ENCODE data around the gene SLCO6A1.

SLCO6A1 gene

DNA sequence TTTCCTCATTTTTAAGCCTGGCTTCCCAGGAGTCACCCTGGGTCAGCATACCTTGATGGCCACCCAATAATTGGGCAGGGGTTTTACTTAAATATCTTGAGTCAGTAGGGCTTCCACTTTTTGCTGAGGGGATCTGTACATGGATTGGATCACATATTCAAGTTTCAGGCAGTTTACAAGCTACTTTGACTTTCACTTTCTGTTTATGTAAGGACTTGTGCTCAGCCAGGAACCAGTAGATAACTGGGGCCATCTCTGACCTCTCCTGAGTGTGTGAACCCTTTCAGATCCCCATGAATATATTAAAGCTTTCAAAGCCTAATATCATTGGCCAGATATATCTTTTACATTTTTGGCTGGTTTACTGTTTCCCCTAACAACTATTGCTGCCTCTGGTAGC is 45.1 kb downstream of the SLCO6A1 start:
- DNase-seq (ENCODE audit: low read depth, low spot score) = no peak

DNA sequence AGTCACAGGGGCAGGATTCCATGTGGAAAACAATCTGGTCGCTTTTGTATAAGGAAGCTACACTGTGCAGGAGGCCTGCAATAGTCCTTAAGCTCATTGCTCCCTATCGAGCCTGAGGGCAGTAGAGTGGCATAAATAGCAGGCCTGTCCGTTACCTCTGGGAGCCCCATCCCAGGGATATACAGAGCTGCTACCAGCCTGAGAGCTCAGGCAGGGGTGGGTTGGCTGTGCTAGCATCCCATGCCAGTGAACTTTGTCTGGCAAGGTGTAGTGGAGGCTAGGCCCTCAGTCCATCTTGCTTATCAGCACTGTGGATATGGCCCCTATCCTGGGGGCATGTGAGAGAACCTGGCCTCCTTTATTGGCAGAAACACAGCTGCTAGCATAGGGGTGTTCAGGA is 47.7 kb downstream of the SLCO6A1 start:
- DNase-seq (ENCODE audit: low read depth, low spot score) = peak; percentile 1

DNA sequence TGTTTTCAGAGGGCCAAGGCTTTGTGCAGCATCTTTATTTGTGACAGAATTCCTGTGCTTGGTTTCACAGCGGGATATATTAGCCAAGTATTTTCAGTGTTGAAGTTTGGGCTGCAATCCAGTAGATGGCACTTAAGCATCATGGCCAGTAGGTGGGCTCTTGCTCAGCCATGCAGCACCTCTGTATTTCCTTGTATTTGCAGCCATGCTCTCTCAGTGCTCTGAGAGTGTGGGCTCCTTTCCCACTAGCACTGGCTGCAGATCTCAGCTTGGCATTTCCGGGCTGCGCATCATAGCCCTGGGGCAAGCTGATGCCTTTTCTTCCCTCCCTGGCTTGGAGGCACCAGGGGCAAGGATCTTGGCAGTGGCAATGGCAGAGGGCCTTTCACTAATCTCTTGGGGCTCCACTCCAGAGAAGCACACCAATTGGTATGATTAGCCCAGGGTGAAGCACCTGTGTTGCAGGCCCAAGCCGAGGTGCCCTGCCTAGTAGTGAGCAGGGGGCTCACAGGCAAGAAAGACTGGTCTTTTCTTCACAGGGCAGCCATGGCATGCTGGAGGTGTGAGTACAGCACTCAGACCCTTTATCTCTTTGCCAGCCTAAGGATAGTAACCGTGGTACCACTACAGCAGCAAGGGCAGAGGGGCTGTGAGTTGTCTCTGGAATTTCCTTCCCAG is 48.3 kb downstream of the SLCO6A1 start:
- peak; percentile 43 for DNase-seq (ENCODE audit: low read depth, low spot score)

DNA sequence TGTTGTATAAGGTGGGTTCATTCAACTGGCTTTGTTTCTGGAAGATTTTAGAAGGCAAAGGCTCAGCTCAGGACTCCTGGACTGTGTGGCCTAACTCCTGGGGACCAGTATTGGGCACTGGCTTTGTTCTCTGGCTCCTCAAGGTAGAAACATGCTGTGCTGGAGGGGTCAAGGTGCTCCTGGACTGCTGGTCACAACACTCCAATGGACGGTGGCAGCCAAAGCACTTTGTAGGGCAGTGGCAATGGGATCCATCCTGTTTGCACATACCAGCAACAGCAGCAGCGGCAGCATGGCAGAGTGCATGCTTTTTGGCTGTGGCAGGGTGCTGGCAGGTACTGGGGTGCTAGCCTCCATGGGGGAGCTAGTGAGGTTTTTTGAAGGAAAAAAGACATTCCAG is 65.3 kb downstream of the SLCO6A1 start:
- DNase-seq (ENCODE audit: low read depth, low spot score) = no peak

DNA sequence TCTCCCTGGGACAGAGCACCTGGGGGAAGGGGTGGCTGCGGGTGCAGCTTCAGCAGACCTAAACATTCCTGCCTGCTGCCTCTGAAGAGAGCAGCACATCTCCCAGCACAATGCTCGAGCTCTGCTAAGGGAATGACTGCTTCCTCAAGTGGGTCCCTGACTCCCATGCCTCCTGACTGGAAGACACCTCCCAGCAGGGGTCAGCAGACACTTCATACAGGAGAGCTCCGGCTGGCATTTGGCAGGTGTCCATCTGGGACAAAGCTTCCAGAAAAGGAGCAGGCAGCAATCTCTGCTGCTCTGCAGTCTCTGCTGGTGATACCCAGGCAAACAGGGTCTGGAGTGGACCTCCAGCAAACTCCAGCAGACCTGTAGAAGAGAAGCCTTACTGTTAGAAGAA is 77.2 kb downstream of the SLCO6A1 start:
- DNase-seq (ENCODE audit: low read depth, low spot score) = peak; percentile 4

DNA sequence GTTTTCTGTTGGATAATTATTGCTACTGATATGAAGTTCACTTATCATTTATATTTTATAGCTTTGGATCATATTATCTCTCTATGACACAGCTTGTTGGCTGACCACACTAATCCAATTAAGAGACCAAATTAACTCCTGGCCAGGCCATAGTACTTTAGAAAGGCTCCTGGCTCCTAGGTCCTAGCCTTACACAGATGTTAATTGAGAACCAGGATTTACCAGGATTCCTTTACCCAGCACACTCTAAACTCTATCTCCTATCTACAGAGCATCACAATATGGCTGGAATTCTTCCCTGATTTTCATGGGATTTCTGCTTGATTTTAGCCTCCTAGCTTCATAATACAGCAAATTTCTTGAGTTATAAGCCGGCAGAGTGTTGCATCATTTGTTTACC is 80.3 kb downstream of the SLCO6A1 start:
- DNase-seq (ENCODE audit: low read depth, low spot score) = no peak

DNA sequence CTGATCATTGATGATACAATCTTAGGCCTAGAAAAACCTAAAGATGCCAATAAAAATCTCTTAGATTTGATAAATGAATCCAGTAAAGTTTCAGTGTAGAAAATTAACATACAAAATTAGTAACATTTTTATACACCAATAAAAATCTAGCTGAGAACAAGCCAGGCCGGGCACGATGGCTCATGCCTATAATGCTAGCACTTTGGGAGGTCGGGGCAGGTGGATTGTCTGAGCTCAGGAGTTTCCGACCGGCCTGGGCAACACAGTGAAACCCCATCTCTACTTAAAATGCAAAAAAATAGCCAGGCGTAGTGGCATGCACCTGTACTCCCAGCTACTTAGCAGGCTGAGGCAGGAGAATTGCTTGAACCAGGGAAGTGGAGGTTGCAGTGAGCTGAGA is 84.4 kb downstream of the SLCO6A1 start:
- no peak for DNase-seq (ENCODE audit: low read depth, low spot score)

DNA sequence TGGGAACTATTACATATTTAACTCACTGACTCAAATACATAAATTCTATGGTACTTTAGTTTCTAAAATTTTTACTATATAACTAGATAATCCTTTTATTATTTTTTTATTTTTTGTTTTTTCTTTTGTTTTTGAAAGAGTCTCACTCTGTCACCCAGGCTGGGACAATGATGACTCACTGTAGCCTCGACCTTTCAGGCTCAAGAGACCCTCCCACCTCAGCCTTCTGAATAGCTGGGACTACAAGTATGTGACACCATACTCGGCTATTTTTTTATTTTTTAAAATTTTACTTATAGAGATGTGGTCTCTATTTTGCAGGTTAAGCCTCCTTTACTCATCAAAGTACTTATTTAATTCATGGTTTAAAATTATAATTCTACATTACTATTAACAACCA is 110.6 kb downstream of the SLCO6A1 start:
- DNase-seq (ENCODE audit: low read depth, low spot score) = no peak

DNA sequence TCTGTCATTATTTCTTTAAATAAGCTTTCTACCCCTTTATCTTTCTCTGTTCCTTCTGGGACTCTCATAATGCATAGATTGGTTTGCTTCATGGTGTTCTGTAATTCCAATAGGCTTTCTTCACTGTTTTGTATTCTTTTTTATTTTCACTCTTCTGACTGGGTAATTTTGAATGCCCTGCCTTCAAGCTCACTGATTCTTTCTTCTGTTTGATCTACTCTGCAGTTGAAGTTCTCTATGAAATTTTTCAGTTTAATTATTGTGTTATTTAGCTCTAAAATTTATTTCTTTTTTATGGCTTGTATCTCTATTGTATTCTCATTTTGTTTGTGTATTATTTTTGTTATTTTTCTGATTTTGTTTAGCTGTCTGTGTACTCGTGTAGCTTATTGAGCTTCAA is 113.4 kb downstream of the SLCO6A1 start:
- DNase-seq (ENCODE audit: low read depth, low spot score) = no peak

DNA sequence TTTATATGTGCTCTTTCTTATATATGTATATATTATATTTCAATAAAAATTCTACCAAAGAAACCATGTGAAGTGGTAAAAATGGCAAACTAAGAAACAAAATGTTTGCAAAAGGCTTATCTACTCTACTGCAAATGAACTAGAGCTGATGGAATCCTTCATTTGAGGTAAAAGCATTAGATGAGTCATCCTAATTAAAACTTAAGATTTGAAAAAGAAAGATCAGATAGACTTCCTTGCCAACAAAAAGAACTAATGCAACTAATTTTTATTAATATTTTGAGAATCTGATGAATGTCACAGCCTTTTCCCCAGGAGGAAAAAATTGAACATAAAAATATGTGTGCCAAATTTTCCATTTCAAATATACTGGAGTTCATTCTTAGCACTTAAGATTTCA is 118.6 kb downstream of the SLCO6A1 start:
- no peak for DNase-seq (ENCODE audit: low read depth, low spot score)

DNA sequence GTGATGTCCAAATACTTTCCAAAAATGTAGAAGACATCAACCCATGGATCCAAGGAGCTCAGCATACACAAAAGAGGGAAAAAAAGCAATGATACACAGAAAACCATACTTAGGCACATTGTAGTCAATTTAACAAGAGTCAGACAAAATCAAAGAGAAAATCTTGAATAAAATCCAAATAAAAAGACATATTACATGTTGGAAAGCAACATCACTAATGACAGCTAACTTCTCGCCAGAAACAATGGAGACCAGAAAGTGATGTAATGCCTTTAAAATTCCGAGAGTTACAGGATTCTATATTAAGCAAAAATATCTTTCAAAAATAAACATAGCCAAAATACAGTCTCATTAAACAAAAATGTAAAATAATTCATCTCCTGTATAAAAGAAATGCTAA is 122.9 kb downstream of the SLCO6A1 start:
- DNase-seq (ENCODE audit: low read depth, low spot score) = no peak

DNA sequence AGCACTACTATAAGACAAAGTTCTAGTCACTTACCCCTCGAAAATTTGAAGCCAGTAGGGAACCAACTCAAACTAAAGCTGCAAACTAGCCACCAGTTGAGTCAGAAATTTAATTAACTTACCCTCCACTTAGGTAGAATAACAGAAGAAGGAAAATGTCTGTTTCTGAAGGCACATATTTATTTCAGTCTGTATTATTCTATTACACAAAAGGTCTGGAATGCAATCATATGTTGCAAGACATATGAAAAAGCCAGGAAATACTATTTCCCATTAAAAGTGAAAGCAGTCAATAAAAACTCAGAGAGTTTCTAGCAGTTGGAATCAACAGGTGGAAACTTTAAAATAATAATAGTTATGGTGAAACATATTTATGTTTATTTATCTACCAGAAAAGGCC is 123.5 kb downstream of the SLCO6A1 start:
- DNase-seq (ENCODE audit: low read depth, low spot score) = no peak

DNA sequence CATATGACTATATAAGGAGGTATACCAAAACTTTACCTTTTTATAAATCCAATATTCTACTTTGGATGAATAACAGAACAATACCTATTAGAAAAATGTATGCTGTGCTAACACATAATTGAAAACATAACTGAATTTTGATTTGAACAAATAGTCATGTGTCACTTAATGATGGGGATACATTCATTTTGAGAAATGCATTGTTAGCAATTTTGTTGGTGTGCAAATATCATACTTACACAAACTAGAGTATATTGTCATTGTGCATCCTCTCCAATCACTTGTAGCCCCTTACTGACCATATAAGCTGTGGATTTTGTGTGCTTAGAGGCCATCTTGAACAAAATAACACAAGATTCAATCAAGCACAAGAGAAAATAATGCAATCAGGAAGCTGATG is 130.4 kb downstream of the SLCO6A1 start:
- no peak for DNase-seq (ENCODE audit: low read depth, low spot score)

DNA sequence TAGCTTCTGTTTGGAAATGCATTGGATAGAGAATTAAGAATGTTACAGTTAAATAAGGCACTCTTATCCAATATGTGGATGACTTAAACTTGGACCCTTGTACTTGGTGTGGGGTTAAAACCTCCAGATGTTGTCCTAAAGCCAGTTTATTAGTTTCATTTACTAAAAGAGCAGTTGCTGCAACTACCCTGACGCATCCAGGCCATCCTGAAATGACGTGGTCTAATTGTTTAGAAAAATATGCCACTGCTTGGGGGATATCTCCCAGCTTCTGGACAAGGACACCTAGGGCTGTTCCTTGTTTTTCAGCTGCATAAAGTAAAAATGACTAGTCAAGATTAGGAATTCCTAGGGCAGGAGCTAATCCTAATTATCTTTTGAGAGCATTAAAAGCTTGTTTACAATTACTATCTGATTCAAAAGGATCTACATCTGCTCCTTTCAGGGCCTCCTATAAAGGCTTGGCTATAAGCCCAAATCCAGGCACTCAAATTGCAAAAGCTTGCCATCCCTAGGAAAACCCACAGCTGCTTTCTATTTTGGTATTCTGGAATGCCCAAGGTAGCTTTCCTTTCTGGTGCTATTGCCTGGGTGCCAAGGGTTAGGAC is 157.0 kb downstream of the SLCO6A1 start:
- DNase-seq (ENCODE audit: low read depth, low spot score) = no peak

DNA sequence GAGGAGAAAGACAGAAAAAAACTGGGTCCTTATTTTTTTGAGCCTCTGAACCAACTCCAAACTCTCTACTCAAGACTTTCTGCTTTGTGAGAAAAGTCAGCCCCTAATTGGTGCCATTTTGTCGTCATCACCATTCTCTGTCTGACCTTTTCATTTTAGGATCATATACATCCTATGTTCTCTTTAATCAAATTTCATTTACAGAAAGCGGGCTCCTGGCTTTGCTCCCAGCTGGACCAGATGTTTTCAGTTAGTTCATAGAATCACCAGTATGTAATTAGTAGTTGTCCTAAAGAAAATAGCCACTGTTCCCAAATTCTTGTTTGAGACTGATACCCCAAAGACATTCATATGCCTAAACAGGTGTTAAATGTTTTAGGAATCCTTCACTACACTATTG is 174.1 kb downstream of the SLCO6A1 start:
- no peak for DNase-seq (ENCODE audit: low read depth, low spot score)

All from ELF-1 (cell line).